ENCODE measurements around the gene CCT7. TPM values are rescaled to one million over a fixed set of nuclear protein-coding genes. Genes with fewer than 3 reads are reported as not detected.

The CCT7 gene
- total and polyA plus RNA-seq, 10 of the 15 experiments (the other 5 are each of a cell fraction or from before 2014, with no cell fraction given): 206 to 598 (median 486) TPM

DNA sequence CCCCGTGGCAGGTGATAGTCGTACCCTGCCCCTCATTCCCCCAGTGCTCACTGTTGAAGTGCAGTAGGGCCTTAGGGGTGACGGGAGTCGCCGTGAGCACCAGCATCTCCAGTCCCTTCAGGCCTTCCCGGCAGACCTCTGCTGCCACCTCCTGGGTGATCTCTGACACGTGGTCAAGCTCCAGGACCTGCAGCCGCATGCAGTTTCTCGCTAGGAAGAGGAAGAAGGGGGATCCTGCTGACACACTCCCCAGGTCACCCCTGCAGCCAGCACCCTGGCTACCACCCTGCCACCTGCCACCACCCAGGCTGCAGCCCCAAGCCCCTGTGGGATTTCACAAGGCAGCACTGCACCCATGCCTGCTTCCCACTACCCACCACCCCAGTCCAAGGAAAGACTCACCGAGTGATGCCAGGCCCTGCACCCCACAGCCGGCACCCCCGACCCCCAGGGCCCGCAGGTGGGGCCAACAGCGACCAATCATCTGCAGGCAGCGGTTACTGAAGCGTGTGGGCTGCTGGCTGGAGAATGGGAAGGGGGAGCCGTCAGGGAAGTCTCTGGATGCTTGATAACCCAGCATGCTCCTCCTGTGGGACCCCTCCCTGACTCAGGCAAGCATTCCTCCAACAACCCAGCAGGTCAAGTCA lies 26.4 kb downstream of the CCT7 start:
- ChIA-PET SMC1A (ENCODE audit: uncharacterized antibody, unreplicated experiment) (no interaction called here), CTCF (no interaction called here), RAD21 (ENCODE audit: unreplicated experiment) (no interaction called here), POLR2A (no interaction called here)
- H3K4me2 ChIP-seq (ENCODE audit: control insufficient read depth, insufficient read depth): no peak overlapping the region
- FAIRE-seq: no peak
- H3K4me3 ChIP-seq: no peak overlapping the region
- no peaks in the 10 kb centered on the region for H3K4me1 ChIP-seq (ENCODE audit: control insufficient read depth, insufficient read depth, low read length)
- intact Hi-C loops (cut with micrococcal nuclease; ENCODE audit: unreplicated experiment): no loop called here
- H3K27me3 ChIP-seq (replicated peaks in 1 of 2; ENCODE audit: control insufficient read depth in 2 of 2, insufficient read depth in 2 of 2, low read length in 1 of 2): no peaks in the 10 kb centered on the region
- no TSS peak for BruUV-seq (replicated peaks)
- TF ChIP-seq, protein P1, sequence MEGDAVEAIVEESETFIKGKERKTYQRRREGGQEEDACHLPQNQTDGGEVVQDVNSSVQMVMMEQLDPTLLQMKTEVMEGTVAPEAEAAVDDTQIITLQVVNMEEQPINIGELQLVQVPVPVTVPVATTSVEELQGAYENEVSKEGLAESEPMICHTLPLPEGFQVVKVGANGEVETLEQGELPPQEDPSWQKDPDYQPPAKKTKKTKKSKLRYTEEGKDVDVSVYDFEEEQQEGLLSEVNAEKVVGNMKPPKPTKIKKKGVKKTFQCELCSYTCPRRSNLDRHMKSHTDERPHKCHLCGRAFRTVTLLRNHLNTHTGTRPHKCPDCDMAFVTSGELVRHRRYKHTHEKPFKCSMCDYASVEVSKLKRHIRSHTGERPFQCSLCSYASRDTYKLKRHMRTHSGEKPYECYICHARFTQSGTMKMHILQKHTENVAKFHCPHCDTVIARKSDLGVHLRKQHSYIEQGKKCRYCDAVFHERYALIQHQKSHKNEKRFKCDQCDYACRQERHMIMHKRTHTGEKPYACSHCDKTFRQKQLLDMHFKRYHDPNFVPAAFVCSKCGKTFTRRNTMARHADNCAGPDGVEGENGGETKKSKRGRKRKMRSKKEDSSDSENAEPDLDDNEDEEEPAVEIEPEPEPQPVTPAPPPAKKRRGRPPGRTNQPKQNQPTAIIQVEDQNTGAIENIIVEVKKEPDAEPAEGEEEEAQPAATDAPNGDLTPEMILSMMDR (IDR thresholded peaks at IDR 0.05 in 2 of 3, conservative IDR thresholded peaks at IDR 0.05 in 1 of 3; ENCODE audit: control insufficient read depth in 2 of 3, extremely low read depth in 1 of 3, insufficient read depth in 1 of 3, low read depth in 3 of 3, low read length in 3 of 3): peak; percentile 9 to 27 (median 25); a peak in 2 of 6 replicates
- no peak for TF ChIP-seq RCOR1 (conservative IDR thresholded peaks at IDR 0.05; ENCODE audit: low read depth, low read length)
- peak; percentile 15; the same call in 1 of the 2 replicates for TF ChIP-seq RAD21 (IDR thresholded peaks at IDR 0.05; ENCODE audit: insufficient read depth, low read depth, low read length)
- no peaks in the 10 kb centered on the region for H4K20me1 ChIP-seq (ENCODE audit: control insufficient read depth, insufficient read depth)
- 75% methylated on average over 16 of the region's 17 CpGs for WGBS (ENCODE audit: insufficient coverage, insufficient replicate concordance, low lambda C conversion rate, missing lambda C conversion rate)
- H3K36me3 ChIP-seq (ENCODE audit: control insufficient read depth in 2 of 2, insufficient read depth in 2 of 2, low read length in 1 of 2): peaks cover 10 to 22% of the 10 kb centered on the region in 2 experiments; a peak in 3 of 4 replicates
- H2AFZ ChIP-seq (ENCODE audit: control insufficient read depth, low read depth, low read length): no peak overlapping the region
- peak; percentile 42 for ATAC-seq
- no peak overlapping the region for H3K9ac ChIP-seq (ENCODE audit: control insufficient read depth, insufficient read depth, low read length)
- H3K79me2 ChIP-seq (ENCODE audit: control insufficient read depth, insufficient read depth, low read length): no peaks in the 10 kb centered on the region
- H3K9me3 ChIP-seq (replicated peaks; ENCODE audit: control insufficient read depth, insufficient read depth, low read length): no peaks in the 10 kb centered on the region
- H3K27ac ChIP-seq (ENCODE audit: control insufficient read depth, insufficient read depth): no peak overlapping the region
- no peak for DNase-seq (ENCODE audit: low read depth, low spot score)
- in situ Hi-C loops (cut with MboI): no loop called here

DNA sequence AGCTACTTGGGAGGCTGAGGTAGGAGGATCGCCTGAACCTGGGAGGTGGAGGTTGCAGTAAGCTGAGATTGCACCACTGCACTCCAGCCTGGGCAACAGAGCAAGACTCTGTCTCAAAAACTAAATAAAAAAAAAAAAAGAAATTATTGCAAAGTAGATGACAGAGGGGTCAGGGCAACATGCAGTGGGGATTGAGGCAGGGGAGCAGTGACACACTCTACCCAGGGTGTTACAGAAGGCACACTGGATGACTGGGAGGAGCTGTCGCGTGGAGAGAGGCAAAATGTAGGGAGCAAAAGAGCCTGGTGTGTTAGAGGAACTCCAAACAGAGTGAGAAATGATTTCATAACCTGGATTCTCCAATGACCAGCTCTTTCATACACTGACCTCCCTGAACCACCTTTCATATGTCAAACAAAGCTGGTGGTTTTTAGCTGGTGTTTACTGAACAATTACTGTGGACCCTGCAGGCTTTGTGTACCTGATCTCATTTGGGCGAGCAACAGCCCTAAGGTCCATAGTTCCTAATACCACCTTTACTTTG lies 28.1 kb downstream of the CCT7 start:
- CTCF ChIA-PET: interaction anchor here (1.1 to 1.4 kb wide), 2 partner anchors 28 to 50 kb away, joined by 3 to 6 read pairs; no protein-coding TSS in a partner anchor
- no peak overlapping the region for H3K4me2 ChIP-seq (ENCODE audit: control insufficient read depth, insufficient read depth)
- TF ChIP-seq, protein P2, sequence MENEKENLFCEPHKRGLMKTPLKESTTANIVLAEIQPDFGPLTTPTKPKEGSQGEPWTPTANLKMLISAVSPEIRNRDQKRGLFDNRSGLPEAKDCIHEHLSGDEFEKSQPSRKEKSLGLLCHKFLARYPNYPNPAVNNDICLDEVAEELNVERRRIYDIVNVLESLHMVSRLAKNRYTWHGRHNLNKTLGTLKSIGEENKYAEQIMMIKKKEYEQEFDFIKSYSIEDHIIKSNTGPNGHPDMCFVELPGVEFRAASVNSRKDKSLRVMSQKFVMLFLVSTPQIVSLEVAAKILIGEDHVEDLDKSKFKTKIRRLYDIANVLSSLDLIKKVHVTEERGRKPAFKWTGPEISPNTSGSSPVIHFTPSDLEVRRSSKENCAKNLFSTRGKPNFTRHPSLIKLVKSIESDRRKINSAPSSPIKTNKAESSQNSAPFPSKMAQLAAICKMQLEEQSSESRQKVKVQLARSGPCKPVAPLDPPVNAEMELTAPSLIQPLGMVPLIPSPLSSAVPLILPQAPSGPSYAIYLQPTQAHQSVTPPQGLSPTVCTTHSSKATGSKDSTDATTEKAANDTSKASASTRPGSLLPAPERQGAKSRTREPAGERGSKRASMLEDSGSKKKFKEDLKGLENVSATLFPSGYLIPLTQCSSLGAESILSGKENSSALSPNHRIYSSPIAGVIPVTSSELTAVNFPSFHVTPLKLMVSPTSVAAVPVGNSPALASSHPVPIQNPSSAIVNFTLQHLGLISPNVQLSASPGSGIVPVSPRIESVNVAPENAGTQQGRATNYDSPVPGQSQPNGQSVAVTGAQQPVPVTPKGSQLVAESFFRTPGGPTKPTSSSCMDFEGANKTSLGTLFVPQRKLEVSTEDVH (IDR thresholded peaks at IDR 0.05; ENCODE audit: low read depth, partially characterized antibody): no peak
- H3K9ac ChIP-seq (ENCODE audit: control insufficient read depth, insufficient read depth, low read length): no peak overlapping the region
- H3K4me1 ChIP-seq (ENCODE audit: control insufficient read depth, insufficient read depth, low read length): no peaks in the 10 kb centered on the region
- FAIRE-seq (no peak), DNase-seq (ENCODE audit: low read depth, low spot score) (no peak), ATAC-seq (no peak)
- WGBS (ENCODE audit: insufficient coverage, insufficient replicate concordance, low lambda C conversion rate, missing lambda C conversion rate): 98% methylated on average over 4 of the region's 4 CpGs
- intact Hi-C loops (cut with micrococcal nuclease; ENCODE audit: unreplicated experiment): no loop called here
- H3K79me2 ChIP-seq (ENCODE audit: control insufficient read depth, insufficient read depth, low read length): no peaks in the 10 kb centered on the region
- H4K20me1 ChIP-seq (ENCODE audit: control insufficient read depth, insufficient read depth): no peaks in the 10 kb centered on the region; the same call in 1 of the 2 replicates
- H3K9me3 ChIP-seq (replicated peaks; ENCODE audit: control insufficient read depth, insufficient read depth, low read length): no peaks in the 10 kb centered on the region
- no peak overlapping the region for H3K27ac ChIP-seq (ENCODE audit: control insufficient read depth, insufficient read depth)
- H3K27me3 ChIP-seq (replicated peaks in 1 of 2; ENCODE audit: control insufficient read depth in 2 of 2, insufficient read depth in 2 of 2, low read length in 1 of 2): no peaks in the 10 kb centered on the region
- in situ Hi-C loops (cut with MboI): no loop called here
- POLR2A ChIA-PET: no interaction called here
- SMC1A ChIA-PET (ENCODE audit: uncharacterized antibody, unreplicated experiment): no interaction called here
- BruUV-seq (replicated peaks): no TSS peak
- RAD21 ChIA-PET (ENCODE audit: unreplicated experiment): no interaction called here
- H3K36me3 ChIP-seq (ENCODE audit: control insufficient read depth in 2 of 2, insufficient read depth in 2 of 2, low read length in 1 of 2): peaks cover 13 to 22% of the 10 kb centered on the region in 2 experiments; a peak in 3 of 4 replicates
- no peak overlapping the region for H2AFZ ChIP-seq (ENCODE audit: control insufficient read depth, low read depth, low read length)
- H3K4me3 ChIP-seq: no peak overlapping the region
